ENCODE data around the gene PLSCR3.

The PLSCR3 gene

DNA sequence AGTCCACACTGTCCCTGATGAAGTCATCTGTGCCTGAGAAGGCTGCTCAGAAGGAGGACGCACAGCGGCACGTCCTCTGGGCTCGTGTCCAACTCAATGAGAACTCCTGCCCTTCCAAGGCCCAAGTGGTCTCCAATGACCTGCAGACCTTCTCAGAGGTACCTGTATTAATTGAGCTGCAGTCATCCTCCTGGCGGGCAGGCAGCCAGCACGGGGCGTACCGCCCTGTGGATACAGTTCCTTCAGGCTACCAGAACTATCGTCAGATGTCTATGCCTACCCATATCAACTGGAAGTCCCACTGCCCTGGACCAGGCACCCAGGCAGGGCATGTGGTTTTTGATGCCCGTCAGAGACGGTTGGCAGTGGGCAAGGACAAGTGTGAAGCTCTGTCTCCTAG is 38.0 kb upstream of the PLSCR3 start:
- no peak for ATAC-seq
- no peaks in the 10 kb centered on the region for H3K9me3 Mint-ChIP-seq
- no peak for DNase-seq
- no peaks in the 10 kb centered on the region for H3K27me3 Mint-ChIP-seq
- peaks cover 20% of the 10 kb centered on the region for H3K4me1 Mint-ChIP-seq
- no peak overlapping the region for H3K27ac Mint-ChIP-seq
- no peak overlapping the region for H3K4me3 Mint-ChIP-seq

DNA sequence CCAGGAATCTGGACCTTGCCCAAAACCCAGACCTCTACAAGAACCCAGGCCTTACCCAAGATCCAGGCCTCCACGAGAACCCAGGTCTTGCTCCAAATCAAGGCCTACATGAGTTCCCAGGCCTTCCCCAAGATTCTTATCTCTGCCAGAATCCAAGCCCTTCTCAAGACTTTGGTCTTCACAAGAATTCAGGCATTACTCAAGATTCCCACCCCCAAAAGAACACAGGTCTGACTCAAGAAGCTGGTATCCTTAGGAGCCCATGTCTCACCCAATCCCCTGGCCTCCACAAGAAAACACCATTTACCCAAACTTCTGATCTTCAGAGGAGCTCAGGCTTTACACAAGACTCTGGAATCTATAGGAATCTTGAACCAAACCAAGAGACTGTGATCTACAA is 36.9 kb upstream of the PLSCR3 start:
- no peaks in the 10 kb centered on the region for H3K27me3 Mint-ChIP-seq
- no peak overlapping the region for H3K4me3 Mint-ChIP-seq
- H3K27ac Mint-ChIP-seq = no peak overlapping the region
- H3K9me3 Mint-ChIP-seq = no peaks in the 10 kb centered on the region
- H3K4me1 Mint-ChIP-seq = peaks cover 10% of the 10 kb centered on the region
- ATAC-seq = no peak
- no peak for DNase-seq

DNA sequence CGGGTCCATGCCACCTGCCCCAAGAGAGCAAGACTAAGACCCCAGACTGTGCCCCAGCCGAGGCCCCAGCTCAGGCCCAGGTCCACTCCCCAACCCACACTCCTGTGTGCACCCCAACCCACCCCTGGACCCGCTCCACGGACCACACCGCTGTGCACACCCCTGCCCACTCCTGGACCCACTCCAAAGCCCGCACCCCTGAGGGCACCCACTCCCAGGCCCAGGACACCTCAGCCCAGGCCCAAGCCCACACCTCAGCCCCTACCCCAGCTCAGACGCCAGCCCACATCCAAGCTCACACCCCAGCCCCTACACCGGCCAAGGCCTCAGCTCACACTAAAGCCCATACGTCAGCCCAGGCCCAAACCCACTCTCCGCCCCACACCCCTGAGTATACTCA is 35.4 kb upstream of the PLSCR3 start:
- Mint-ChIP-seq H3K4me1 (peaks cover under 1% of the 10 kb centered on the region), H3K9me3 (no peaks in the 10 kb centered on the region), H3K4me3 (no peak overlapping the region), H3K27me3 (no peaks in the 10 kb centered on the region), H3K27ac (no peak overlapping the region)
- ATAC-seq = peak; percentile 55
- DNase-seq = no peak

DNA sequence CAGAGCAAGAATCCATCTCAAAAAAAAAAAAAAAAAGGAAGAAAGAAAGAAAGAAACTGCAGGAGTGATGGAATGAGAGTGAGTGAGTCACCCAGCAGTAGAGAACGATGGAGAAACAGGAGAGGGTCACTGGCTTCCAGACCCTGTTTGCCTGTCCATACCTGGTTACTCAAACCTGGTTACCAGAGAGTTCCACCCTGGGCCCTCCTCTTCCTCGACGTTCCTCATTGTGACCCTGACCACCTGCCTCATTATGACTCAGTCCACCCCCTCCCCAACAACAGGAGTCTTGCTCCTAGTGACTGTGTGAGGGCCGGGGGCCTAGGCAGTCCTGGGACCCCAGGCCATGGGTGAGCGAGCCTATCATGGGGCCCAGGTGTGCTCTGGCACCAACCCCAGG is 34.2 kb upstream of the PLSCR3 start, which contains the start of gene SPEM3:
Gene SPEM3 (plus strand): TSS at position 301 of the 400 bp plus-strand sequence. CDS start 46 bp downstream, at position 347.
- DNase-seq = no peak
- Mint-ChIP-seq H3K4me3 (no peak within 1 kb of the TSS), H3K9me3 (no peaks in the 10 kb centered on the region), H3K27me3 (no peaks in the 10 kb centered on the region), H3K27ac (no peak within 1 kb of the TSS), H3K4me1 (no peaks in the 10 kb centered on the region)
- ATAC-seq = no peak

DNA sequence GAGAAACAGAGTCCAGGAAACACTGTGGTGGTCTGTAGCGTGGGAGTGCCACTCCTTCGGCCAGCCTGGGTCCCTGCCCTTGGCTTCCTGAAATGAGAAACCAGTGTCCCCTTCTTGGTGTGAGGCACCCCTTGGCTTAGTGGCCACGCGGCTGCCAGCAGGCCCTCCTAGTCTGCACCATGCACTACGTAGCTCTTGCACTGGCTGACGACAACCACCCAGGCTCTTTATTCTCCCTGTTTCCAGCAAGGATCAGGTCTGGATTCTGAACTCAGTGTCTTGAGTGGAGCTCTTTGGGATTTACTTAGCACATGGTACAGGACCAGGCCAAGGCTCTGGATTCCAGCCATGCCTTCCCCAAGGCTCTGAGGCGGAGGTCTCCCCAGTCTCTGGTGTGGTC is 33.2 kb upstream of the PLSCR3 start:
- no peak overlapping the region for H3K27ac Mint-ChIP-seq
- DNase-seq (no peak), ATAC-seq (no peak)
- H3K4me1 Mint-ChIP-seq = no peaks in the 10 kb centered on the region
- H3K9me3 Mint-ChIP-seq = no peaks in the 10 kb centered on the region
- no peak overlapping the region for H3K4me3 Mint-ChIP-seq
- H3K27me3 Mint-ChIP-seq = no peaks in the 10 kb centered on the region

DNA sequence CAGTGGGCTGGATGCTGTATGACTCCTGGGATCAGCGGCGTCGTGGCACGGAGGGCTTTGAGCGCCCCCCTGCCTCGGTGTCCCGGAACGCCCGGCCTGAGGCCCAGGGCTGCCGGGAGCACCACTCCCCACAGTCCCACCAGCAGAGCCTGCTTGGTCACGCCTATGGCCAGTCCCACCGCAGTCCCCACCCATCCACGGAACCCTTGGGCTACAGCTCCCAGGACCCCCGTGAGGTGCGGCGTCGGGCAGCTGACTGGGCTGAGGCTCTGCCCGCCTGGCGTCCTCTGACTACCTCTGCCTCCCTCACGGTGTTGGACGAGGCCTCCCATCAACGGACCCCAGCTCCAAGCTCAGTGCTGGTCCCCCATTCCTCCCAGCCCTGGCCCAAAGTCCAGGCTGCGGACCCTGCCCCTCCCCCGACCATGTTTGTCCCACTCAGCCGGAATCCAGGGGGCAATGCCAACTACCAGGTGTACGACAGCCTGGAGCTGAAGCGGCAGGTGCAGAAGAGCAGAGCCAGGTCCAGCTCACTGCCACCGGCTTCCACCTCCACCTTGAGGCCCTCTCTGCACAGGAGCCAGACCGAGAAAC is 32.7 kb upstream of the PLSCR3 start:
- no peak for DNase-seq
- no peaks in the 10 kb centered on the region for H3K4me1 Mint-ChIP-seq
- no peaks in the 10 kb centered on the region for H3K9me3 Mint-ChIP-seq
- no peak overlapping the region for H3K4me3 Mint-ChIP-seq
- H3K27ac Mint-ChIP-seq = no peak overlapping the region
- no peaks in the 10 kb centered on the region for H3K27me3 Mint-ChIP-seq
- no peak for ATAC-seq

DNA sequence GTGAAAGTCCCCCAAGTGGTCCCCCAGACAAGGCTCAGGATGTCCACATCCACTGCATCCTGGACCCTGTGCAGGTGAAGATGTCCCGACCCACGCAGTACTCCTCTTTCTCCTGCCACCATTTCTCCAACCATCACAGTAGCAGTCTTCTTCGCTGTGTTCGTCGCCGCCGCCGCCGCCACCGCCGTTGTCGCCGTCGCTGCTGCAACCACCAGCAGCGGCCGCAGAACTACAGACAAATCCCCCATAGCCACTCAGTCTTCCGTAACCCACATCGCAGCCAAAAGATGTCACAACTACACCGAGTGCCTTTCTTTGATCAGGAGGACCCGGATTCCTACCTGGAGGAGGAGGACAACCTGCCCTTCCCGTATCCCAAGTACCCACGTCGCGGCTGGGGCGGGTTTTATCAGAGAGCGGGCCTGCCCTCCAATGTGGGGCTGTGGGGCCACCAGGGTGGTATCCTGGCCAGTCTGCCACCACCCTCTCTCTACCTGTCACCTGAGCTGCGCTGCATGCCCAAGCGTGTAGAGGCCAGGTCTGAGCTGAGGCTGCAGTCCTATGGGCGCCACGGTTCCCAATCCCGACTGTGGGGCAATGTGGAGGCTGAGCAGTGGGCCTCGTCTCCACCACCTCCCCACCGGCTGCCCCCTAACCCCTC is 32.0 kb upstream of the PLSCR3 start:
- no peaks in the 10 kb centered on the region for H3K9me3 Mint-ChIP-seq
- no peak overlapping the region for H3K4me3 Mint-ChIP-seq
- peak; percentile 19 for ATAC-seq
- no peaks in the 10 kb centered on the region for H3K27me3 Mint-ChIP-seq
- DNase-seq = no peak
- H3K4me1 Mint-ChIP-seq = no peaks in the 10 kb centered on the region
- H3K27ac Mint-ChIP-seq = no peak overlapping the region

DNA sequence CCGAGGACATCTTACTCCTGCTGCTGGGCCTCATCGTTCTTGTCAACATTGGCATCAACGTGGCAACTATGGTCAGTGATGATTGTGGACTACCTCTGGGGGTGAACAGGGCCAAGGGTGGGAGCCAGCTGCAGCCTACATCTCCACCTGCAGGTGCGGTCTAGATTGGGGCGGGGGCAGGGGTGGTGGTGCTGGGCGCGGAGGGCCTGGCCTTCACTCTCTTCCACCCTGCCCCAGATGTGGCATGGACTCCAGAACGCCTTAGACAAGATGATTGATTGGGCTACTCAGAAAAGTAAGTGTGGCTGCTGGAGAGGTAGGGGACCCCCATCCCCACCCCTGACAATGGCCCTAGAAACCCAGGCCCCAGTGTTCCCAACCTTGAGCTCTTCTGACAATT is 31.4 kb upstream of the PLSCR3 start:
- ATAC-seq (no peak), DNase-seq (no peak)
- Mint-ChIP-seq H3K27ac (no peak overlapping the region), H3K4me1 (no peaks in the 10 kb centered on the region), H3K27me3 (no peaks in the 10 kb centered on the region), H3K4me3 (no peak overlapping the region), H3K9me3 (no peaks in the 10 kb centered on the region)

DNA sequence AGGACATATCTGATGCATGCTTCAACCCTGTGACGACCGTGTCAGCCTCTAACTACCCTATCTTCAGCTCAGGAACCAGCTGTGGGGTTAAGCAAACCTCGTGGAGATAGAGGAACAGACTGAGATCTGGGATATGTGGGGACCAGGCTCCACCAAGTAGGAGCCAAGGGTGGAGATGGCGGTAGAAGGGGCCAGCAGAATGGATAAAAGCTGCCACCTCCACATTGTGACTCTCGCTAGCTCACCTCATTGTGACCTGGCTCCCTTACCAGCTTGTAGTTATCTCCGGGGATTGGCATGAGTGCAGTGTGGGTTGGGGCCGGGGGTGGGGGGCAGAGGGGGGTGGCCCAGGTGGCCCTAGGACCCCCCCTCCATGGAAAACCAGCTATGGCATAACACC is 31.0 kb upstream of the PLSCR3 start, which contains the start of gene SPEM2:
Gene SPEM2 (plus strand): TSS at position 301 of the 400 bp plus-strand sequence. CDS start 73 bp downstream, at position 374.
- Mint-ChIP-seq H3K4me1 (no peaks in the 10 kb centered on the region), H3K27ac (no peak within 1 kb of the TSS), H3K27me3 (no peaks in the 10 kb centered on the region), H3K4me3 (no peak within 1 kb of the TSS), H3K9me3 (no peaks in the 10 kb centered on the region)
- DNase-seq (no peak), ATAC-seq (no peak)

DNA sequence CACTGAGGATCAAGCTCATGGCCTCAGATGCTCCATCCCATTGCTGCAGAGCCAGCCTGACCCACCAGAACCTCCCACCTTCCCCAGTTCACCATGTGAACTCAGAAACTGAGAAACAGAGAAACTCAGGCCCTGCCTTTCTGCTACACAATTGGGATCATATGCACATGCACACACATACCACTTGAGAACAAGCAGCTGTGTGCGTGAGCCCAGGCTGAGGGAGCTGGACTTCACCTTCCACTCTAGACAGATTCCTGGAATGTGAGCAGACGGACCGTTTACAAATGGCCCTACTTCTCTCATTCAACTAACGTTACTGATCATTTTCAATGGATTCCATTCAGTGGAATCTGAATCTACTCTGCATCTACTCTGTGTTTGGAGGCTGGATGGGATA is 29.4 kb upstream of the PLSCR3 start:
- ATAC-seq = no peak
- Mint-ChIP-seq H3K4me3 (no peak overlapping the region), H3K27me3 (no peaks in the 10 kb centered on the region), H3K4me1 (no peaks in the 10 kb centered on the region), H3K27ac (no peak overlapping the region), H3K9me3 (no peaks in the 10 kb centered on the region)
- DNase-seq = no peak

DNA sequence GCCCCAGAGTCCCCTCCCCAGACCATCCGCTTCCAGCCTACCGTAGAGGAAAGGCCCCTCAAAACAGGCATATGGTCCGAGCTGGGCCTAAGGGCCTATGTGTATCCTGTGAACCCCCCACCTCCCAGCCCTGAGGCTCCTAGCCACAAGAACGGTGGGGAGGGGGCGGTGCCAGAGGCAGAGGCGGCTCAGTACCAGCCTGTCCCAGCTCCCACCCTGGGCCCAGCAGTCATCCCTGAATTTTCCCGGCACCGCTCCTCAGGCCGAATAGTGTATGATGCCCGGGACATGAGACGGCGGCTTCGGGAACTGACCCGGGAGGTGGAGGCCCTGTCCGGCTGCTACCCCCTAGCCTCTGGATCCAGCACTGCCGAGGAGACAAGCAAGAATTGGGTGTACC is 26.9 kb upstream of the PLSCR3 start:
- DNase-seq (no peak), ATAC-seq (no peak)
- no peaks in the 10 kb centered on the region for H3K4me1 Mint-ChIP-seq
- H3K27me3 Mint-ChIP-seq = no peaks in the 10 kb centered on the region
- H3K27ac Mint-ChIP-seq = no peak overlapping the region
- H3K9me3 Mint-ChIP-seq = no peaks in the 10 kb centered on the region
- H3K4me3 Mint-ChIP-seq = no peak overlapping the region

DNA sequence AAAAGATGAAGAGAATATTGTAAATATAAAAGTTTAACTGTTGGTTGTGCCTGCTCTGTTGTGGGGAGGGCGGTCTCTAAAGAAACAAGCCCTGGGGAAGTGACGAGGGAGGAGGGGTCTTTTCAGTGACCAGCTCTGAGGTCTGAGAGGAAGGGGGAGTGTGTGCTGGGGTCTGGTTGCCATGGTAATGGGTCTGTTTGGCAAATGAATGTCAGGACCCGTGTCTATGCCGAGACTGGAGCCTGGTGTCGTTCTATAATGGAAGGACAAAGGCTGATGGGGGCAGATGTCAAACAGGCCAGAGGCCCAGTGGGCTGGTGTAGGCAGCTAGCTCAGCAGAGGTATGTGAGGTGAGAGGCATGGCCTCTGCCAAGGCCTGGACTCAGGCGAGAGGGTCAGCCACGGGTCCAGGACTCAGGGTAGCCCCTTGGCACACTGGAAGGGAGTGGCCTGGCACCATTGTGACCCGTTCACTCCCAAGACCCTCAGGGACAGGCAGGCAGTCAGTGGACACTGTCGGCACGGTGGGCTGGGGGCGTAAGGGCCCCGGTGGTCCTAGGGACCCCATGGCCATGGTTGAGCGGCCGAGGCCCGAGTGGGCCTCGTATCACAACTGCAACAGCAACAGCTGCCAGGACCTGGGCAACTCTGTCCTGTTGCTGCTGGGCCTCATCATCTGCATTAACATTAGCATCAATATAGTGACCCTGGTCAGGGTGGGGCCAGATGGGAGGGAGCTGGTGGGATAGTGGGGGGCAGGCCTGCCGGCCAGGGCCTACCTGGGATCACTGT is 25.7 kb upstream of the PLSCR3 start, which contains the start of gene SPEM1:
Gene SPEM1 (plus strand): TSS at position 506 of the 792 bp plus-strand sequence. CDS start 61 bp downstream, at position 567.
- Mint-ChIP-seq H3K9me3 (no peaks in the 10 kb centered on the region), H3K27me3 (no peaks in the 10 kb centered on the region), H3K27ac (peak within 1 kb of the TSS in 1 of 2 donors; percentile 81), H3K4me1 (no peaks in the 10 kb centered on the region), H3K4me3 (no peak within 1 kb of the TSS)
- DNase-seq (no peak), ATAC-seq (no peak)

DNA sequence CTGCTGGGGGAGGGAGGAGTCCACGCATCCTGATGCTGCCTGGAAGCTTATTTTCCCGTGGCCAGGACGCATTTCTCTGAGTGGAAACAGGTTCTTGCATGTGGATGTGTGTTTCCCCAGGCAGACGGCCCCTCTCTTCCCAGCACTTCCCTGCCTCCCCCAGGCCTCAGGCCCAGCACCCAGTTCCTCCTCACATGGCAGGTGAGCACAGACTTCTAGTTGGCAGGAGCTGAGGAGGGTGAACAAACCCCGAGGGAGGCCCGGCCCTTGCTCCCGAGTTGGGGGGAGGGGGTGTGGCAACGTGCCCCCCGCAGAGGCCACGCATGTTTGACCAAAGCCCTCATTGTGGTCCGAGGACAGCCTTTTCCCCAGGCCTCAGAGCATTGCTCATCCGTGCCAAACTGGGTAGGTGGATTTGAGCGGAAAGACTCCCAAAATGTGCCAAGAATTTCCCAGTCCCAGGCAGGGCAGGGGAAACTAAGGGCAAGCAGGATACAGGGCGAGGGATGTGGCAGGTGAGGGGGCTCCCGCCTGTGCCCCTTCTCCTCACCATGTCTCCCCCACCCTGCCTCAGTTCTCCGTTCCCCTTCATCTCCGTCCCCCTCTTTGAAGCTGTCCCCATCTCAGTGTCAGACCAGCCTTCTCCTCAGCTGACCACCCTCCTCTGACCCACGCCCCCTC is 24.3 kb upstream of the PLSCR3 start:
- ATAC-seq = no peak
- Mint-ChIP-seq H3K9me3 (no peaks in the 10 kb centered on the region), H3K27ac (no peak overlapping the region)

DNA sequence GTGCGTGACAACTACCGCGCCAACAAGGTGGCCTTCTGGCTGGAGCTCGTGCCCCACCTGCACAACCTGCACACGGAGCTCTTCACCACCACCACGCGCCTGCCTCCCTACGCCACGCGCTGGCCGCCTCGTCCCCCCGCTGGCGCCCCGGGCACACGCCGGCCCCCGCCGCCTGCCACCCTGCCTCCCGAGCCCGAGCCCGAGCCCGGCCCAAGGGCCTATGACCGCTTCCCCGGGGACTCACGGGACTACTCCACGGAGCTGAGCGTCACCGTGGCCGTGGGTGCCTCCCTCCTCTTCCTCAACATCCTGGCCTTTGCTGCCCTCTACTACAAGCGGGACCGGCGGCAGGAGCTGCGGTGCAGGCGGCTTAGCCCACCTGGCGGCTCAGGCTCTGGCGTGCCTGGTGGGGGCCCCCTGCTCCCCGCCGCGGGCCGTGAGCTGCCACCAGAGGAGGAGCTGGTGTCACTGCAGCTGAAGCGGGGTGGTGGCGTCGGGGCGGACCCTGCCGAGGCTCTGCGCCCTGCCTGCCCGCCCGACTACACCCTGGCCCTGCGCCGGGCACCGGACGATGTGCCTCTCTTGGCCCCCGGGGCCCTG is 22.8 kb upstream of the PLSCR3 start:
- ATAC-seq = peak; percentile 63
- H3K4me3 Mint-ChIP-seq = no peak overlapping the region
- H3K27ac Mint-ChIP-seq = no peak overlapping the region

More for the DNA sequence above, 24.3 kb upstream of the PLSCR3 start:
- no peaks in the 10 kb centered on the region for H3K4me1 Mint-ChIP-seq
- no peak overlapping the region for H3K4me3 Mint-ChIP-seq
- no peaks in the 10 kb centered on the region for H3K27me3 Mint-ChIP-seq
- DNase-seq = no peak

DNA sequence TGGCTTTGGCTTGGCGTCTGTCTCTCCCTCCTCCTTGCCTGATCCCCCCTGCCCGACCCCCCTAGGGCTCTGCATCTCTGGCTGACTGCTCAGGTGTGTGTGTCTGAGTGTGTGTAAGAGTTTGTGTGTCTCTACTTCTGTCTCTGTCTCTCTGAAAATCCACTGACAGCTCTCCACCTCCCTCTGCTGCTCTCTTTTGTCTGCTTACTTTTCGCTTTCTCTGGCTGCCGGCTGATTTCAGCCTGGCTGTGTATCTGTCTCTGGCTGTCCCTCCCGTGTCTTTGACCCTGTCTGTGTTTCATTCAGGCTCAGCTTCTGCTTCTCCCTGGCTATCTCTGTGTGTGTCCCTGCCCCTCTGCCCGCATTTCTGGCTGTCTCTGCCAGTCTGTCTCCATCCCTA is 22.0 kb upstream of the PLSCR3 start:
- H3K9me3 Mint-ChIP-seq = no peaks in the 10 kb centered on the region
- no peak overlapping the region for H3K4me3 Mint-ChIP-seq
- H3K4me1 Mint-ChIP-seq = no peaks in the 10 kb centered on the region
- DNase-seq (no peak), ATAC-seq (no peak)
- H3K27me3 Mint-ChIP-seq = no peaks in the 10 kb centered on the region
- H3K27ac Mint-ChIP-seq = no peak overlapping the region

More for the DNA sequence above, 22.8 kb upstream of the PLSCR3 start:
- no peaks in the 10 kb centered on the region for H3K9me3 Mint-ChIP-seq
- no peak for DNase-seq
- H3K4me1 Mint-ChIP-seq = no peaks in the 10 kb centered on the region
- H3K27me3 Mint-ChIP-seq = no peaks in the 10 kb centered on the region

Data from stimulated activated naive CD8-positive, alpha-beta T cell treated with anti-CD3 and anti-CD28 coated beads, Interleukin-15, amount 100 ng/mL, for 72 hours (primary cell).